HG03039 (cell line): Measurements from ENCODE around the gene TBXT.

ENCODE experiments used
- ATAC-seq: cut with Tn5 transposase; IDR thresholded peaks from one replicate; pipeline ENCODE4 v1.9.1; 2021; ENCODE audit warnings: mild to moderate bottlenecking, moderate library complexity; ENCODE audit not compliant: unreplicated experiment

TBXT gene

GRCh38 chr6:166119116-166119911 is 48.3 kb downstream of the TBXT start:
- ATAC-seq, result no peak

- no peak for ATAC-seq
These were observed 52.0 kb downstream of the TBXT start for GRCh38 chr6:166115609-166116008.

- no peak for ATAC-seq
These were observed 55.1 kb downstream of the TBXT start for GRCh38 chr6:166112580-166112979.

- no peak for ATAC-seq
These were observed 58.0 kb downstream of the TBXT start for GRCh38 chr6:166109608-166110007.
